CD4-positive, alpha-beta T cell treated with Interleukin-1 beta for 1 hour (primary cell): ENCODE results near the gene MAP6.
"Not testable (repeated sequence)": the region's sequence is repeated elsewhere in the genome, so short reads cannot be mapped to it uniquely, and the experiment has no call there.

Experiments used
- DNase-seq, 2 donors: peaks; one replicate each; pipeline ENCODE4 v3.0.0-alpha.2; 2020 to 2022

MAP6 gene

GRCh38 chr11:75589933-75590332, 78.9 kb downstream of the MAP6 start:
- no peak for DNase-seq

GRCh38 chr11:75589051-75589450, 79.8 kb downstream of the MAP6 start:
- no peak for DNase-seq

GRCh38 chr11:75588051-75588481, 80.8 kb downstream of the MAP6 start:
- DNase-seq, result no peak

GRCh38 chr11:75586395-75586794, 82.4 kb downstream of the MAP6 start:
- no peak for DNase-seq

- DNase-seq, result no peak
Observed at GRCh38 chr11:75585293-75585670, 83.6 kb downstream of the MAP6 start.

- not testable (repeated sequence) for DNase-seq
Observed at GRCh38 chr11:75584659-75585292, 84.1 kb downstream of the MAP6 start.

- no peak for DNase-seq
Observed at GRCh38 chr11:75583718-75584658, 84.8 kb downstream of the MAP6 start.

- DNase-seq, result peak; percentile 24 to 59
Observed at GRCh38 chr11:75582895-75583717, 85.7 kb downstream of the MAP6 start.

GRCh38 chr11:75582506-75582894, 86.3 kb downstream of the MAP6 start:
- DNase-seq, result no peak

- DNase-seq, result no peak
Observed at GRCh38 chr11:75579841-75580240, 89.0 kb downstream of the MAP6 start.

GRCh38 chr11:75578977-75579376, 89.9 kb downstream of the MAP6 start:
- no peak for DNase-seq

GRCh38 chr11:75577207-75577606, 91.6 kb downstream of the MAP6 start:
- DNase-seq, result peak; percentile 33 to 51

- peak; percentile 15 to 72 for DNase-seq
Observed at GRCh38 chr11:75576499-75576918, 92.3 kb downstream of the MAP6 start.

- no peak for DNase-seq
Observed at GRCh38 chr11:75576017-75576416, 92.8 kb downstream of the MAP6 start.

- no peak for DNase-seq
Observed at GRCh38 chr11:75574698-75575602, 93.9 kb downstream of the MAP6 start.

- no peak for DNase-seq
Observed at GRCh38 chr11:75572744-75573143, 96.1 kb downstream of the MAP6 start.

GRCh38 chr11:75571625-75572024, 97.2 kb downstream of the MAP6 start:
- no peak for DNase-seq

GRCh38 chr11:75570559-75571139, 98.2 kb downstream of the MAP6 start:
- no peak for DNase-seq

- DNase-seq, result no peak
Observed at GRCh38 chr11:75568616-75569219, 100.1 kb downstream of the MAP6 start.

- DNase-seq, result no peak
Observed at GRCh38 chr11:75567971-75568370, 100.9 kb downstream of the MAP6 start.

- DNase-seq, result no peak
Observed at GRCh38 chr11:75566763-75567279, 102.0 kb downstream of the MAP6 start.
